Smooth muscle cell of bladder (primary cell): Measurements from ENCODE around the gene RLN3. TPM values are rescaled to one million over a fixed set of nuclear protein-coding genes. Genes with fewer than 3 reads are reported as not detected.

ENCODE experiments used
- total RNA-seq: library from RNA; depleted of rRNA; stranded (reverse); fragments of >200 nt; gene quantifications from 2 replicates; pipeline ENCODE4 v1.2.3, GENCODE V29; 2014

Gene RLN3
- total RNA-seq = not detected in 2 replicates

GRCh38 chr19:14027856-14028450 lies at the start of gene RLN3:
Gene RLN3 (plus strand): TSS chr19:14028148. CDS start chr19:14028205, 57 bp downstream.

GRCh38 chr19:14006085-14006765 lies 21.7 kb upstream of the RLN3 start, which contains the start of gene RFX1:
Gene RFX1 (minus strand): TSS chr19:14006320. CDS start chr19:13993843, 12,477 bp downstream.

GRCh38 chr19:14031719-14032480 lies 4.0 kb downstream of the RLN3 start, which contains the start of gene IL27RA:
Gene IL27RA (plus strand): TSS chr19:14031762. CDS start chr19:14031873, 111 bp downstream.

GRCh38 chr19:14061751-14062557 lies 34.0 kb downstream of the RLN3 start, which contains the start of gene PALM3:
Gene PALM3 (minus strand): TSS chr19:14062076. CDS start chr19:14061980, 96 bp downstream.

GRCh38 chr19:14072535-14073260 lies 44.8 kb downstream of the RLN3 start, which contains the start of gene MISP3:
Gene MISP3 (plus strand): TSS chr19:14072786. CDS start chr19:14073310, 524 bp downstream.

Other genes with a start within 250 kb of the RLN3 start
- 3.4 and 9.3 TPM in 2 replicates for gene ZSWIM4, start 232.7 kb upstream of the RLN3 start, total RNA-seq
- gene NANOS3, start 151.0 kb upstream of the RLN3 start, total RNA-seq = not detected in 2 replicates
- gene BRME1, start 122.0 kb upstream of the RLN3 start, total RNA-seq = 0.14 and 0.55 TPM in 2 replicates
- 5.0 TPM in 2 replicates for gene CC2D1A, start 121.9 kb upstream of the RLN3 start, total RNA-seq
- gene PODNL1, start 89.7 kb upstream of the RLN3 start, total RNA-seq = 2.1 and 3.1 TPM in 2 replicates
- gene DCAF15, start 75.6 kb upstream of the RLN3 start, total RNA-seq = 4.4 and 5.5 TPM in 2 replicates
- gene RFX1, start 21.8 kb upstream of the RLN3 start, total RNA-seq = 1.00 and 2.3 TPM in 2 replicates
- 1.7 and 1.8 TPM in 2 replicates for gene IL27RA, start 3.6 kb downstream of the RLN3 start, total RNA-seq
- under 0.01 and 0.28 TPM in 2 replicates for gene PALM3, start 33.9 kb downstream of the RLN3 start, total RNA-seq
- gene MISP3, start 44.6 kb downstream of the RLN3 start, total RNA-seq = 0.28 TPM in 2 replicates
- not detected in 2 replicates for gene C19orf67, start 57.6 kb downstream of the RLN3 start, total RNA-seq
- 11.5 and 21.0 TPM in 2 replicates for gene SAMD1, start 62.6 kb downstream of the RLN3 start, total RNA-seq
- 25.9 and 26.2 TPM in 2 replicates for gene PRKACA, start 89.6 kb downstream of the RLN3 start, total RNA-seq
- gene ASF1B, start 108.4 kb downstream of the RLN3 start, total RNA-seq = 0.65 and 1.1 TPM in 2 replicates
- gene ADGRL1, start 178.0 kb downstream of the RLN3 start, total RNA-seq = 2.0 and 4.3 TPM in 2 replicates